ENCODE results near the gene CELF2.

DNA sequence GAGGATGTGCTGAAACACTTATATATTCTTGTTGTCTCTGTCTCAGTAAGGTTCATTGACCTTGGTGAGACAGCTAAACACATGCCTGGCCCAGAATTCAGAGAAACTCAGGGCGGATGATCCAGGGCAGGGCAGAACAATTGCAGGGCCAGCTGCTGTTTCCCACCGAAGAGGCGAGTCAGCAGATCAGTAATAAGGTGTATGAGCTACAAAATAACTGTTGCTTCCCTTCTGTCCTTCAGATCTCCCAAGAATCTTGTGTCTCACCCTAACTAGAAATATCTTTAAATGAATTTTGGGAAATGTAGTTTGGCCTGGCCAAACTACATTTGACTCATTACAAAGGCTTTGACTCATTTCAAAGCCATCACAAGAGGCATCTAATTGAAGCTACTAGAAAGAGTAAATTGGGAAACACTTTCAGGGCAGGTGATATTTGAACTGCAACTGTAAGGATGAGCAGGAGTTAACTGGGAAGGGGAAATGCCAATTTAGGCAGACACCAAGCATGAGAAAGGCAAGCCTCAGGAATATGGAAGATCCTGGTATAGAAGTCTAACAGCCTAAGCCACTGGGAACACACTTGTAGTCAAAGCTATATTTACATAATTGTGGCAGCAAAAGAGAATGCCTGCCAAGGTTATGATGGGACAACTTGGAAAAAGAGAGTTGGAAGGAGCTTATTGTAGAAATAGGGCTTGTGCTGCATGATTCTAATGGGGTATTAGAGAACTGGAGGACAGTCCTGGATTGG lies 24.5 kb upstream of the CELF2 start:
- TF ChIP-seq CTCF (IDR thresholded peaks at IDR 0.05) (no peak), POLR2A (IDR thresholded peaks at IDR 0.05) (no peak), EP300 (IDR thresholded peaks at IDR 0.05) (no peak)
